Measurements from ENCODE around the gene IFT81.
"Not testable (repeated sequence)": the region's sequence is repeated elsewhere in the genome, so short reads cannot be mapped to it uniquely, and the experiment has no call there.

The IFT81 gene

GRCh38 chr12:110201995-110202394, 77.8 kb downstream of the IFT81 start:
- no peak for DNase-seq (ENCODE audit: low read depth in 4 of 4, low spot score in 1 of 4)

DNA sequence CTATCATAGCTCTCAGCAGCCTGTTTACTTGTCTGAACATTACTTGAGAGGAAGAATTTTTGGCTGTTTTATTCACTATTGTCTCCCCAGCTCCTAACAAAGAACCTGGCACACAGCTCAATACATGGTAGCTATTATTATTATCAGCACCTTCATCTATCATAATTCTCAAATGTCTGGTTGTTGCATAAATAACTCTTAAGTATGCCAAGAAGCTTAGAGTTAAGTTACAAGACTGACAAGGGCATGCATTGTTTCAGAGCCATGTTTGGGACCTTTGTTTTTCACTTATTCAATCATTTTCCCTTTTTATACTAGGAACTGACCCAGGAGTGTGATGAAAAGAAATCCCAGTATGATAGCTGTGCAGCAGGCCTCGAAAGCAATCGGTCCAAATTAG, 79.4 kb downstream of the IFT81 start:
- DNase-seq (ENCODE audit: low read depth in 4 of 4, low spot score in 1 of 4), result no peak

DNA sequence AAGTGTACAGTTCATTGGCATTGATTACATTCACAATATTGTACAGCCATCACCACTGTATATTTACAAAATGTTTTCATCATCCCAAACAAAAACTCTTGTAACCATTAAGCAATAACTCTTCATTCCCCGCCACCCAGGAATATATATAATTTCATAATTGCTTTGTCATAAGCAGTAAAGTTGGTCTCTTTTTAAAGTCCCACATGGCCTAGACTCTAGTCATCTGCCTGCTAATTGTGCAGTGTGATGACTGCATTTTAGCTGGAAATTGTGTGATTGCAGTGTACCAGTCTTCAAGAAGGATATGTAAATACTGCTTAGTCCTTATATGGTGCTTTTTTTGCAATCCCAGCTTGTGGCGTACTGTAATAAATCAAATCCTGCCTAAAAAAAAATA, 81.8 kb downstream of the IFT81 start:
- no peak for DNase-seq (ENCODE audit: low read depth in 4 of 4, low spot score in 1 of 4)

- DNase-seq (ENCODE audit: low read depth in 4 of 4, low spot score in 1 of 4), result not testable (repeated sequence)
Measured at GRCh38 chr12:110211639-110212536, 87.7 kb downstream of the IFT81 start.

DNA sequence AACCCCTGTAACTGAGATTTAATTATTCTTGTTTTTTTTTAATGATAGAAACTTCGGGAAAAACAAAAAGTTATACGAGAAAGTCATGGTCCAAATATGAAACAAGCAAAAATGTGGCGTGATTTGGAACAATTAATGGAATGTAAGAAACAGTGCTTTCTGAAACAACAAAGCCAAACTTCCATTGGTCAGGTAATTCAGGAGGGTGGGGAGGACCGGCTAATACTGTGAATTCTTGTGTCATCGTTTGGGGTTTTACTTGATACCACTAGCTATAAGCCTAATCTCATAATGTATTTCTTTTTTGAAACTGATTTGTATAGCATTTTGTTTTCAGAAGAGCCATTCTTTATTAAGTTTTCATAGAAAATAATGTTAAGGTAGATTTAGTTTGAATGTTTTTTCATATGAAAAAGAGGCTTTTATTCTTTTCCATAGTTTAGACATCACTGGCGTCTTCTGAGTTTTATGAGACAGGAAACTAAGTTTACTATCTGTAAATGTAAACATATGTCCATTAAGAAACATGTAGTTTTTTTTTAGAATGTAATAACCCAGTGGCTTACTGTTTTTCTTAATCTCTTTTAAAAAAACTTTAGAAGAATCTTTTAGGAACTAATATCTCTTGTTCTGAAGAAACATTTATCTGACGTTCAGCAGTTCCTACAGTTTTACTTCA, 94.0 kb downstream of the IFT81 start:
- DNase-seq (ENCODE audit: low read depth in 4 of 4, low spot score in 1 of 4), result no peak

DNA sequence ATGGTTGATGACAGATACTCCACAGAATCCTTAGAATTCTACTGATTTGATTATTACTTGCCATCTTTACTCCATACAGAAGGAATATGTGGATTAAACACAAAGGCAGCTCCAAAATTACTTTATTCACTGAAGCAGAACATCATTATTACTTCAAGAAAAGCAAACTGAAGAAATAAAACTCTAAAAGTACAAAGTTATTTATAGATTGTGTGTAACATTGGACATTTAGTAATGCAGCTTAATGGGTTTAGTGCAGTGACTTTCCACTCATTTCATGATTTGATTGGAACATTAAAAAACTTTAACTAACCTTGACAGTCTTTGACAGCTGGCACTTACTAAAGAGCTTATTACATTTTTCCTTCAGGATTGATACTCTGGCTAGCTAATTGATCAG, 97.9 kb downstream of the IFT81 start:
- no peak for DNase-seq (ENCODE audit: low read depth in 4 of 4, low spot score in 1 of 4)

GRCh38 chr12:110222433-110222832, 98.3 kb downstream of the IFT81 start:
- no peak for DNase-seq (ENCODE audit: low read depth in 4 of 4, low spot score in 1 of 4)

- DNase-seq (ENCODE audit: low read depth in 4 of 4, low spot score in 1 of 4), result no peak
Measured at GRCh38 chr12:110223777-110224378, 99.7 kb downstream of the IFT81 start.

DNA sequence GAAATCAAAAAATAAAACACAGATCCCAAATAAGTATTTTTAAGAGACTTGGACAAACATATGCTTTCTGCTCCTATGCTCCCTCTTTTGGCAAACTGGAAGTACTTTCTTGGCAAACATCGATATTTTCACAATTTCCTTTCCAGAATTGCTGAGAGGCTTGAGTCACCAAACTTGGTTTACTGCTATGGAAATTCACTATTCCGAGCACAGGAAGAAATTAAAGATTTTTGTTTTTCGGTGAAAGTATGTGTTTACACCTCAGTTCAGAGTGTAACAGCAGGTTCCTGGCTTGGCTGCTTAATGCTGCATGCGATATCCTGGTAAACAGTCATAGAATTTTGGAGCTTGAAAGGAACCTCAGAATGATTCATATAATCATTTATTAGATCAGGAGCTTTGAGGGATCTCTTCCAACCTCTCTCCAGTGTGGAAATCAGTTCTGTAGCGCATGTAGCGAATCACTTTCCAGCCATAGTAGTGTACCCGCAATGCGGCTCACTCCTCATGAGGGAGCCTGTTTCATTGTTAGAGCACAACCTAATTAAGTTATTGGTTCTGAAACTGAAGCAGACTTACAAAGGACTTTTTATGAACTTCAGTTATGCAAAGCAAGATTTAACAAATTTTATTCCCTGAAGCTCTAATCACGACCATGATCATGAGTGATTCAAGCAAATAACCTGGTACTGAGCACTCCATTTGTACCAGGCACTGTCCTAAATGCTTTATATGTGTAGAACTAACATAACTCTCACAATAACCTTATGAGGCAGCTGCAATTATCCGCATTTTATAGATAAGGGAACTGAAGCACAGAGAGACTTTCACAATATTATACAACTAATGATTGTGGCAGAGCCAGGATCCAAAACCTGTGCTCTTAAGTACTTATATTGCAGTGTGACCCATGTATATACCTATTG, 100.5 kb downstream of the IFT81 start:
- DNase-seq (ENCODE audit: low read depth in 4 of 4, low spot score in 1 of 4), result no peak

- no peak for DNase-seq (ENCODE audit: low read depth in 4 of 4, low spot score in 1 of 4)
Measured at GRCh38 chr12:110227138-110227537, 103.0 kb downstream of the IFT81 start.

DNA sequence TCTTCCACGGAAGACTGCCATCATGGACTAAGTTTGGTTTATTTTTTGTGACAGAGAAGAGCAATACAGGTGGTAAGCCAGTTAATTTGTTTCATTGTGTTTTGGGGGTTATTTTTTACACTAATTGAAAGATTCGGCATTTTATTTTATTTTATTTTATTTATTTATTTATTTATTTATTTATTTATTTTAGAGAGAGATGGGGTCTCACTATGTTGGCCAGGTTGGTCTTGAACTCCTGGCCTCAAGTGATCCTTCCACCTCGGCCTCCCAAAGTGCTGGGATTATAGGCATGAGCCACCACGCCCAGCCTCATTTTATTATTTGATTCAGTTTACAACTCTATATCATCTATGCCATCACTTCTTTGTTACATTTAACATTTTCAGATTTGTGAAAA, 104.2 kb downstream of the IFT81 start:
- DNase-seq (ENCODE audit: low read depth in 4 of 4, low spot score in 1 of 4), result not testable (repeated sequence)

DNA sequence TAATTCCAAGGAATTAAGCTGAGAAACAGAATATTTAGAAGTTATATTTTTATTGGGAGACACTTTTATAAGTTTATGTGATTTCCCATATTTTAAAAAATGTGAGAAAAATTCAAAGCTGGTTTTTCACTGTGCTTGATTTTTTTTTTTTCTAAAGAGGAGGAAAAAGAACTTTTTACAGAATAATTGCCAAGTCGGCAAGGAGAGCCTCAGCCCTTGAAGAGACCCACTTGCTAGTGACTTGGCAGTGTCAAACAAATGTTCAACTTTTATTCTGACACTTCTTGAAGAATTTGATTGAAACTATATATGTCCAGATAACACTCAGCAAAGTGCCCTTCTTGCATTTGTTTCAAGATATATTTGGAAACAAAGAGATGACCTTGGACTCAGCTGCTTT, 104.6 kb downstream of the IFT81 start:
- DNase-seq (ENCODE audit: low read depth in 4 of 4, low spot score in 1 of 4), result no peak

GRCh38 chr12:110229409-110229808, 105.3 kb downstream of the IFT81 start:
- no peak for DNase-seq (ENCODE audit: low read depth in 4 of 4, low spot score in 1 of 4)

- DNase-seq (ENCODE audit: low read depth in 4 of 4, low spot score in 1 of 4), result no peak
Measured at GRCh38 chr12:110230655-110231054, 106.5 kb downstream of the IFT81 start.

DNA sequence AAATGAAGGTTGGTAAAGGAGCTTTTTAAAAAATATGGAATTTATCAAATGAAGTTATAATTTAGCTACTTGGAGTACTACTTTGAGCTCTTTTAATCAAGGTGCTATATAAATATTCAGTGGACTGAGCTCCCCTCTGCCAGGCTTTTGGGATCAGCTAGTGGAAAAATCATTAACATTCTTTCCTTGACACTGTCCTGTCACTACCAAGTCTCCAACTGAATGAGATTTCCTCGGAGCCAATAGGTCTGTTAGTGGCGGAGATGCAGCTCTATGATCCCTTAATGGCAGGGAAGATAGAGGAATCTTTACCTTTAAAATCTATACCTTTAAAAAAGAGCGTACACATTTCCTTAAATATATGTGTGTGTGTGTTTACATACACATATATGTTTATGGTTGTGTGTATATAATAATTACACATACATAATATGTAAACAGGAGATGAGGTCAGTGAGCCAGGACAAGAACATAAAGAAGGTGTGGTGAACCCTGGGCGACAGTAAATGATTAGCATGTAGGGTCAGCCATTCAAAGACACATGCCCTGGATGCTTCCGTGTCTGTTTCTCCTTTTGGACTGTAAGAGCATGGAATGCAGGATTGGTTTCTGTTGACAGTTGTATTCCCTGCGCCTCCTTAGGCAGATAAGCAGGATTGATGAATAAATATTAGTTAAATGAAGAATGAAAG, 109.2 kb downstream of the IFT81 start:
- DNase-seq (ENCODE audit: low read depth in 4 of 4, low spot score in 1 of 4), result no peak

GRCh38 chr12:110234331-110234751, 110.2 kb downstream of the IFT81 start:
- DNase-seq (ENCODE audit: low read depth in 4 of 4, low spot score in 1 of 4), result no peak

- DNase-seq (ENCODE audit: low read depth in 4 of 4, low spot score in 1 of 4), result no peak
Measured at GRCh38 chr12:110234755-110235154, 110.6 kb downstream of the IFT81 start.

GRCh38 chr12:110235383-110235782, 111.2 kb downstream of the IFT81 start:
- no peak for DNase-seq (ENCODE audit: low read depth in 4 of 4, low spot score in 1 of 4)

GRCh38 chr12:110243227-110243626, 119.1 kb downstream of the IFT81 start:
- no peak for DNase-seq (ENCODE audit: low read depth in 4 of 4, low spot score in 1 of 4)

- no peak for DNase-seq (ENCODE audit: low read depth in 4 of 4, low spot score in 1 of 4)
Measured at GRCh38 chr12:110244372-110244771, 120.2 kb downstream of the IFT81 start.
